GM04504 (cell line): Measurements from ENCODE around the gene AEN.
"Not testable (repeated sequence)": the region's sequence is repeated elsewhere in the genome, so short reads cannot be mapped to it uniquely, and the experiment has no call there.

ENCODE experiments used
- DNase-seq: peaks from one replicate; pipeline ENCODE4 v3.0.0-alpha.2; 2012; ENCODE audit warnings: low read depth

Gene AEN

GRCh38 chr15:88631464-88632028 is 10.4 kb downstream of the AEN start:
- DNase-seq: no peak

GRCh38 chr15:88632797-88633196 is 11.7 kb downstream of the AEN start:
- DNase-seq: not testable (repeated sequence)

GRCh38 chr15:88634449-88634848 is 13.3 kb downstream of the AEN start:
- DNase-seq: no peak

- no peak for DNase-seq
These were observed 14.2 kb downstream of the AEN start for GRCh38 chr15:88635318-88635717.

GRCh38 chr15:88636050-88636449 is 14.9 kb downstream of the AEN start:
- no peak for DNase-seq

- no peak for DNase-seq
These were observed 15.5 kb downstream of the AEN start for GRCh38 chr15:88636654-88637053.

GRCh38 chr15:88637436-88637835 is 16.3 kb downstream of the AEN start:
- no peak for DNase-seq

GRCh38 chr15:88637841-88638625 is 16.9 kb downstream of the AEN start:
- no peak for DNase-seq

GRCh38 chr15:88638626-88639372 is 17.7 kb downstream of the AEN start, which contains the start of gene ISG20:
ISG20 (plus strand) TSS chr15:88639016; CDS start chr15:88639367, 351 bp downstream.
- DNase-seq: peak; percentile 92

GRCh38 chr15:88641959-88642452 is 20.9 kb downstream of the AEN start:
- DNase-seq: no peak

GRCh38 chr15:88642514-88642913 is 21.4 kb downstream of the AEN start:
- DNase-seq: not testable (repeated sequence)

GRCh38 chr15:88644741-88645140 is 23.6 kb downstream of the AEN start:
- no peak for DNase-seq

GRCh38 chr15:88645171-88646087 is 24.3 kb downstream of the AEN start:
- no peak for DNase-seq

- DNase-seq: no peak
These were observed 24.9 kb downstream of the AEN start for GRCh38 chr15:88646088-88646405.

- no peak for DNase-seq
These were observed 25.8 kb downstream of the AEN start for GRCh38 chr15:88646951-88647350.

GRCh38 chr15:88647351-88648105 is 26.4 kb downstream of the AEN start:
- no peak for DNase-seq

- DNase-seq: no peak
These were observed 27.4 kb downstream of the AEN start for GRCh38 chr15:88648357-88649214.

GRCh38 chr15:88649286-88649733 is 28.2 kb downstream of the AEN start:
- DNase-seq: peak; percentile 56

- no peak for DNase-seq
These were observed 28.8 kb downstream of the AEN start for GRCh38 chr15:88649753-88650551.
